ENCODE data around the gene ST3GAL3. TPM values are rescaled to one million over a fixed set of nuclear protein-coding genes. Genes with fewer than 3 reads are reported as not detected.
"Not testable (repeated sequence)": the region's sequence is repeated elsewhere in the genome, so short reads cannot be mapped to it uniquely, and the experiment has no call there.

Gene ST3GAL3
- total RNA-seq, 1 donor from 2014 or later, result 24.4 TPM

DNA sequence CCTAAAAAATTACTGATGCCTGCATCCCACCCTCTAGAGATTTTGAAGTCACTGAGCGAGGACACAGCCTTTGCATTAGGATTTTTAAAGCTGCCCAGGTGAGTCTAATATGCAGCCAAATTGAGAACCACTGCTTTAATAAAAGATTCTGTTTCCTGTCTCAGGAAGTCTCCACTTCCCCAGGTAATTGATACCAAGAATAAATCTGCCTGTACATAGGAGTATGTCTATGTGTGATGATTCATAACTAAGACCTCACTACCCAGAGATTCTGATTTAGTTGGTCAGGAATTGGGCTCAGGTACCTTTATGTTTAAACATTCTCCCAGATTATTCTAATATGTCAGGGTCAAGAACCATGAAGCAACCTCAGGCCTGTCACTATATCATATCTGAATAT is 117.5 kb downstream of the ST3GAL3 start:
- no peak overlapping the region for H3K4me3 Mint-ChIP-seq
- no peak overlapping the region for H3K27ac Mint-ChIP-seq
- no peaks in the 10 kb centered on the region for H3K4me1 Mint-ChIP-seq (ENCODE audit: unreplicated experiment)
- no peaks in the 10 kb centered on the region for H3K27me3 Mint-ChIP-seq
- DNase-seq (ENCODE audit: extremely low spot score, unreplicated experiment), result no peak
- TF ChIP-seq, protein P1, sequence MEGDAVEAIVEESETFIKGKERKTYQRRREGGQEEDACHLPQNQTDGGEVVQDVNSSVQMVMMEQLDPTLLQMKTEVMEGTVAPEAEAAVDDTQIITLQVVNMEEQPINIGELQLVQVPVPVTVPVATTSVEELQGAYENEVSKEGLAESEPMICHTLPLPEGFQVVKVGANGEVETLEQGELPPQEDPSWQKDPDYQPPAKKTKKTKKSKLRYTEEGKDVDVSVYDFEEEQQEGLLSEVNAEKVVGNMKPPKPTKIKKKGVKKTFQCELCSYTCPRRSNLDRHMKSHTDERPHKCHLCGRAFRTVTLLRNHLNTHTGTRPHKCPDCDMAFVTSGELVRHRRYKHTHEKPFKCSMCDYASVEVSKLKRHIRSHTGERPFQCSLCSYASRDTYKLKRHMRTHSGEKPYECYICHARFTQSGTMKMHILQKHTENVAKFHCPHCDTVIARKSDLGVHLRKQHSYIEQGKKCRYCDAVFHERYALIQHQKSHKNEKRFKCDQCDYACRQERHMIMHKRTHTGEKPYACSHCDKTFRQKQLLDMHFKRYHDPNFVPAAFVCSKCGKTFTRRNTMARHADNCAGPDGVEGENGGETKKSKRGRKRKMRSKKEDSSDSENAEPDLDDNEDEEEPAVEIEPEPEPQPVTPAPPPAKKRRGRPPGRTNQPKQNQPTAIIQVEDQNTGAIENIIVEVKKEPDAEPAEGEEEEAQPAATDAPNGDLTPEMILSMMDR (conservative IDR thresholded peaks at IDR 0.05), result no peak
- H3K36me3 Mint-ChIP-seq, result peaks cover 8% of the 10 kb centered on the region
- H3K9me3 Mint-ChIP-seq, result peaks cover 2% of the 10 kb centered on the region

DNA sequence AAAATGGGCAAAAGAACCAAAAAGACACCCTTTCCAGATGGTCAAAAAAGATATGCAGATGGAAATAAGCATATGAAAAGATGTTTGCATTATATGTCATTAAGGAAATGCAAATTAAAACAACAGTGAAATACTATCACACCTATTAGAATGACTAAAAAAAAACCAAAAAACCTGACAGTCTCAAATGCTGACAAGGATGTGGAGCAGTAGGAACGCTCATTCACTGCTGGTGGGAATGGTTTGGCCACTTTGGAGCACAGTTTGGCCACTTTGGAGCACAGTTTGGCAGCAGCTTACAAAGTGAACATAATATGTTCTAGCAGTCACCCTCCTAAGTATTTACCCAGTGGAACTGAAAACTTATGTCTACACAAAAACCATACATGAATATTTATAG is 121.2 kb downstream of the ST3GAL3 start:
- Mint-ChIP-seq H3K36me3 (peaks cover 7% of the 10 kb centered on the region), H3K4me1 (ENCODE audit: unreplicated experiment) (no peaks in the 10 kb centered on the region), H3K9me3 (no peaks in the 10 kb centered on the region), H3K27ac (no peak overlapping the region), H3K27me3 (no peaks in the 10 kb centered on the region), H3K4me3 (no peak overlapping the region)
- no peak for DNase-seq (ENCODE audit: extremely low spot score, unreplicated experiment)
- TF ChIP-seq, protein P1 (conservative IDR thresholded peaks at IDR 0.05), result no peak

DNA sequence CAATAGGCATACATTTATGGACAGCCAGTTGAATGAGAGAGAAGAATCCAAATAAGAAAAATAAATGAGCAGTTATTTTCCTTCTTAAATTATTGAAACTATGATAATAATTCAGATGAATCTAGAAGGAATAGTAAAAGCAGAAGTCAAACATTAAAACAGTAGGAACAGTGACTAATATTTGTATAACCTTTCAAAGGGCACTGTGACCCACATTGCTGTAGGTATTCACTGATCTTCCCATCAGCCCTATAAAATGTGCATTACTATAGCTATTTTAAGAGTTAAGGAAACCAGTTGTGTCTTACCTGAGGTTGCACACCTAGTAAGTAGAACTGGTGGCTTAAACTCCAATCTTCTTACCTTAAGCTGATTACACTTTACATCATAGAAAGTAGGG is 123.5 kb downstream of the ST3GAL3 start:
- no peak overlapping the region for H3K4me3 Mint-ChIP-seq
- no peaks in the 10 kb centered on the region for H3K9me3 Mint-ChIP-seq
- H3K27ac Mint-ChIP-seq, result no peak overlapping the region
- TF ChIP-seq, protein P1 (conservative IDR thresholded peaks at IDR 0.05), result no peak
- no peaks in the 10 kb centered on the region for H3K27me3 Mint-ChIP-seq
- H3K4me1 Mint-ChIP-seq (ENCODE audit: unreplicated experiment), result peaks cover 12% of the 10 kb centered on the region
- DNase-seq (ENCODE audit: extremely low spot score, unreplicated experiment), result no peak
- peaks cover 4% of the 10 kb centered on the region for H3K36me3 Mint-ChIP-seq

DNA sequence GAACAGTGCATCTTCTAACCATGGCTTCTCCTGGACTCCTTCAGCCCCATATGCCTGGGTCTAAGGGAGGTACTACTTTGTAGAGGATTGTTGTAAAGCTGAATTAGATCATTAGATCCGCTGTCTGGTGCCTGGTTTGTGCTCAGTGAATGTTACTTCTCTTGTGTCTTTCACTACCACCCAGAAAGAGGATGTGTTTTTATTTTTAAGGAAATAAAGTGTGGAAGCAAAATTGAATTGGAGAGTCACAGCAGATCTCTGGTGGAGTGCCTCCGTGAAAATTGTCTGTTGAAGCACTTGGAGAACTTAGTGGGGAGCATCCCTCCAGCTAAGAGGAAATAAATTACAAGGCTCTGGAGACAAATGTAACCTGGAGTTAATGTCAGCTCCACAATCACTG is 124.5 kb downstream of the ST3GAL3 start:
- Mint-ChIP-seq H3K4me3 (no peak overlapping the region), H3K36me3 (peaks cover 6% of the 10 kb centered on the region)

DNA sequence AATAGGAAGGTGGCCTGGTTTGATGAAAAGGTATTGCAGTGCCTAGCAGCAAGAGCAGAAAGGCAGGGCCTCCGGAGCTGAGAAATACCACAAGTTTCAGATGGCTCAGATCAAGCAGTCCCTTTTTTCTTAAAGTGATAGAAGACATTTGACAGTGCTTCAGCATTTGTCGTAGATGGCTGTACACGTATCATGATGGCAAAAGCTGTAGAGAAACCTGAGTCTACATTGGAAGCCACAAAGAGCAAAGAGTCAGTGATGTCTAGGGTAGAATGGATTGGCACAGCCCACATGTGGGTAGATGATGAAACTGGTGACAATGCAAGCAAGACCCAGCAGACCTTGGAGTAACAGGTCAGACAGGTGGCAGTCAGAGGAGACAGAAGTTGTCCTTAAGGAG is 124.9 kb downstream of the ST3GAL3 start:
- Mint-ChIP-seq H3K27ac (no peak overlapping the region), H3K27me3 (no peaks in the 10 kb centered on the region), H3K4me1 (ENCODE audit: unreplicated experiment) (peaks cover 23% of the 10 kb centered on the region), H3K9me3 (no peaks in the 10 kb centered on the region), H3K4me3 (no peak overlapping the region), H3K36me3 (peaks cover 7% of the 10 kb centered on the region)
- no peak for DNase-seq (ENCODE audit: extremely low spot score, unreplicated experiment)
- TF ChIP-seq, protein P1 (conservative IDR thresholded peaks at IDR 0.05), result no peak

More for the DNA sequence above, 124.5 kb downstream of the ST3GAL3 start:
- H3K27ac Mint-ChIP-seq, result no peak overlapping the region
- DNase-seq (ENCODE audit: extremely low spot score, unreplicated experiment), result no peak
- no peaks in the 10 kb centered on the region for H3K27me3 Mint-ChIP-seq
- peaks cover 19% of the 10 kb centered on the region for H3K4me1 Mint-ChIP-seq (ENCODE audit: unreplicated experiment)
- TF ChIP-seq, protein P1 (conservative IDR thresholded peaks at IDR 0.05), result no peak
- H3K9me3 Mint-ChIP-seq, result no peaks in the 10 kb centered on the region

DNA sequence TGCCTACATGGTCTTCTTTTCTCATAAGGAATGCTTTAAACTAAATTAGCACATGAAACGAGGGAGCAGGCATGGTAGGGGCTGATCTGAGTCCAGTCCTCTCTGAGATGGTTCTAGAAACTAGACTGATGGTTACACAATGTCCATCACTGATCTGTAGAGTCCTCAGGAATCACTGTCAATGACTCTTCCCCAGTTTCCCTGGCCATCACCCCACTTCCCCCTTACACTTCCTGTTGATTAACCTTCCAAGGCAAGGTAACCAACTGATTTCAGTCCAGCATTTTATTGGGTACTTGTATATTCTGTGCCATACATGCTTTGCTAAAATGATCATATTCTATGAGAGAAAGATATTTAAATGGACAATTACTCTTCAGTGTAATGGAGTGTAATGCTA is 125.7 kb downstream of the ST3GAL3 start:
- TF ChIP-seq, protein P1 (conservative IDR thresholded peaks at IDR 0.05), result no peak
- Mint-ChIP-seq H3K4me3 (no peak overlapping the region), H3K27me3 (no peaks in the 10 kb centered on the region), H3K9me3 (no peaks in the 10 kb centered on the region), H3K4me1 (ENCODE audit: unreplicated experiment) (peaks cover 23% of the 10 kb centered on the region), H3K27ac (no peak overlapping the region), H3K36me3 (peaks cover 7% of the 10 kb centered on the region)
- no peak for DNase-seq (ENCODE audit: extremely low spot score, unreplicated experiment)

DNA sequence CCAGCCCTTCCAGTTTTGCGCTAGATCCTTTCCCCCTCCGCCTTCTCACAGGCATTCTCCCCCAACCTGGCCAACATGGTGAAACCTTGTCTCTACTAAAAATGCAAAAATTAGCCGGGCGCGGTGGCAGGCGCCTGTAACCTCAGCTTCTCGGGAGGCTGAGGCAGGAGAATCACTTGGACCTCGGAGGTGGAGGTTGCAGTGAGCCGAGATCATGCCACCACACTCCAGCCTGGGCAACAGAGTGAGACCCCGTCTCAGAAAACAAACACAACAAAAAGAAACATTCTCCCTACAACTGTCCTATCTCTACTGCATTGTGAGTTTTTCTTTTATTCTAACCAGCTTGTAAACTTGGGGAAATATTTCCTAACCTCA is 126.6 kb downstream of the ST3GAL3 start:
- H3K9me3 Mint-ChIP-seq; H3K27me3 Mint-ChIP-seq; H3K4me3 Mint-ChIP-seq; H3K36me3 Mint-ChIP-seq; H3K27ac Mint-ChIP-seq; DNase-seq (ENCODE audit: extremely low spot score, unreplicated experiment): not testable (repeated sequence)
- H3K4me1 Mint-ChIP-seq (ENCODE audit: unreplicated experiment), result peaks cover 28% of the 10 kb centered on the region
